NCI-H82 treated with DMSO at 0.1 percent for 48 hours (cell line): Measurements from ENCODE around the gene AOPEP.

ENCODE experiments used
- DNase-seq: peaks from one replicate; lab custom pipeline; 2025; ENCODE audit not compliant: unreplicated experiment; lab: John Stamatoyannopoulos, UW

AOPEP gene

GRCh38 chr9:94891183-94891582, 164.7 kb downstream of the AOPEP start:
- DNase-seq = no peak

GRCh38 chr9:94892675-94893074, 166.2 kb downstream of the AOPEP start:
- no peak for DNase-seq

GRCh38 chr9:94894094-94894699, 167.7 kb downstream of the AOPEP start:
- DNase-seq = no peak

- no peak for DNase-seq
These were observed 169.2 kb downstream of the AOPEP start for GRCh38 chr9:94895668-94896067.

GRCh38 chr9:94896512-94896911, 170.0 kb downstream of the AOPEP start:
- no peak for DNase-seq

- no peak for DNase-seq
These were observed 173.1 kb downstream of the AOPEP start for GRCh38 chr9:94899464-94900221.

- no peak for DNase-seq
These were observed 173.9 kb downstream of the AOPEP start for GRCh38 chr9:94900222-94901018.

GRCh38 chr9:94901019-94901363, 174.5 kb downstream of the AOPEP start:
- DNase-seq = no peak

- no peak for DNase-seq
These were observed 177.5 kb downstream of the AOPEP start for GRCh38 chr9:94903961-94904421.

- no peak for DNase-seq
These were observed 178.3 kb downstream of the AOPEP start for GRCh38 chr9:94904806-94905205.

- no peak for DNase-seq
These were observed 179.1 kb downstream of the AOPEP start for GRCh38 chr9:94905606-94906005.

GRCh38 chr9:94906181-94906580, 179.7 kb downstream of the AOPEP start:
- no peak for DNase-seq

GRCh38 chr9:94906713-94907112, 180.2 kb downstream of the AOPEP start:
- DNase-seq = no peak

GRCh38 chr9:94907264-94907936, 180.9 kb downstream of the AOPEP start:
- DNase-seq = no peak

GRCh38 chr9:94908011-94908563, 181.6 kb downstream of the AOPEP start:
- no peak for DNase-seq

- no peak for DNase-seq
These were observed 182.2 kb downstream of the AOPEP start for GRCh38 chr9:94908583-94909249.

- no peak for DNase-seq
These were observed 182.9 kb downstream of the AOPEP start for GRCh38 chr9:94909250-94909894.

- DNase-seq = no peak
These were observed 183.6 kb downstream of the AOPEP start for GRCh38 chr9:94909965-94910730.

GRCh38 chr9:94911211-94911610, 184.7 kb downstream of the AOPEP start:
- DNase-seq = no peak
